Transverse colon (tissue), 4 donors: ENCODE results near the gene TM6SF1. TPM values are rescaled to one million over a fixed set of nuclear protein-coding genes. Genes with fewer than 3 reads are reported as not detected.

Experiments
- DNase-seq: peaks from one replicate; pipeline ENCODE4 v3.0.0-alpha.2; 2019
- H3K27ac ChIP-seq, 4 donors: fragments of 200-600 bp; sonication (generic); 2 replicates each; pipeline ENCODE4 v1.5.1; 2016 to 2018; ENCODE audit warnings: inconsistent platforms in 4 of 4
- H3K27me3 ChIP-seq: fragments of 200-600 bp; sonication (generic); 2 replicates; pipeline ENCODE4 v1.5.1; 2017; ENCODE audit warnings: inconsistent platforms
- H3K36me3 ChIP-seq, 4 donors: fragments of 200-600 bp; sonication (generic); 2 replicates each; pipeline ENCODE4 v1.5.1; 2017 to 2019; ENCODE audit warnings: inconsistent platforms in 4 of 4
- H3K4me1 ChIP-seq, 4 donors: fragments of 200-600 bp; sonication (generic); 2 replicates each; pipeline ENCODE4 v1.5.1; 2017 to 2020; ENCODE audit warnings: inconsistent platforms in 4 of 4
- H3K4me3 ChIP-seq, 4 donors: fragments of 200-600 bp; sonication (generic); 1 replicate in 1 of 4; 2 replicates in 3 of 4; pipeline versions ENCODE4 v1.5.1 to v1.6.1; 2017 to 2019; ENCODE audit warnings: inconsistent platforms in 4 of 4
- H3K9me3 ChIP-seq, 2 donors: fragments of 200-600 bp; sonication (generic); 2 replicates each; pipeline ENCODE4 v1.5.1; 2017 to 2019; ENCODE audit warnings: inconsistent platforms in 2 of 2
- EP300 ChIP-seq: sonication (generic); formaldehyde crosslinking; IDR thresholded peaks from one replicate; pipeline ENCODE4 v1.6.1; 2017; ENCODE audit warnings: antibody characterized with exemption, low read depth
- POLR2A ChIP-seq: fragments of 450-650 bp; IDR thresholded peaks from one replicate; pipeline ENCODE4 v1.6.1; 2016; ENCODE audit warnings: antibody characterized with exemption, mild to moderate bottlenecking, moderate library complexity
- POLR2AphosphoS5 ChIP-seq, 3 donors: sonication (generic); formaldehyde crosslinking; IDR thresholded peaks; one replicate each; pipeline ENCODE4 v1.6.1; 2016; ENCODE audit warnings: antibody characterized with exemption in 3 of 3
- WGBS, 2 donors: methylation state at CpG; one replicate each; pipeline ENCODE4 v1.1.5; 2018; ENCODE audit warnings: low coverage in 1 of 2; 5-methylcytosine and 5-hydroxymethylcytosine counted together
- in situ Hi-C, 4 donors: fragments of 200-750 bp; cut with MboI; loops; one replicate each; pipeline versions ENCODE4 v1.15.0 to v1.15.1; 2017; ENCODE audit warnings: low sequenced_read_pairs in 3 of 4, low pct_ligation_motif_present in 1 of 4, low pct_unique_long_range_greater_than_20kb in 1 of 4
- intact Hi-C: fragments of 100-400 bp; cut with DNase I; formaldehyde crosslinking; loops from one replicate; pipeline ENCODE4 v1.15.1; 2023; ENCODE audit warnings: low total_unique reads
- total RNA-seq, 4 donors: library from RNA; depleted of rRNA; stranded (reverse); fragments of >200 nt; gene quantifications; one replicate each; pipeline ENCODE4 v1.1.0, GENCODE V29; 2016
- TF ChIP-seq, protein P1 (sequence below), 5 experiments: fragments of 200-600 bp in 3 of 5; fragments of 450-650 bp in 2 of 5; sonication (generic) in 3 of 5; IDR thresholded peaks; 1 replicate in 2 of 5; 2 replicates in 3 of 5; pipeline ENCODE4 v1.5.1; 2016 to 2017; ENCODE audit warnings: antibody characterized with exemption in 5 of 5, inconsistent platforms in 3 of 5, mild to moderate bottlenecking in 2 of 5, moderate library complexity in 1 of 5

The TM6SF1 gene
- total RNA-seq, 4 donors from 2014 or later = 0.96 to 1.7 TPM; not detected in 2

GRCh38 chr15:83094583-83094982, 12.9 kb upstream of the TM6SF1 start:
- intact Hi-C loops (no loop called here), in situ Hi-C loops (no loop called here)
- 83% methylated on average over 5 of the region's 5 CpGs; no CpG with 5 or more reads in 1 of the 2 donors for WGBS, 2 donors

GRCh38 chr15:83098079-83098478, 9.4 kb upstream of the TM6SF1 start:
- Histone ChIP-seq H3K9me3 (peaks cover 0 to 5% of the 10 kb centered on the region in 2 donors), H3K36me3 (no peaks in the 10 kb centered on the region), H3K27me3 (peaks cover 10% of the 10 kb centered on the region), H3K27ac (no peak overlapping the region), H3K4me1 (no peaks in the 10 kb centered on the region), H3K4me3 (no peak overlapping the region)
- TF ChIP-seq, protein P1, sequence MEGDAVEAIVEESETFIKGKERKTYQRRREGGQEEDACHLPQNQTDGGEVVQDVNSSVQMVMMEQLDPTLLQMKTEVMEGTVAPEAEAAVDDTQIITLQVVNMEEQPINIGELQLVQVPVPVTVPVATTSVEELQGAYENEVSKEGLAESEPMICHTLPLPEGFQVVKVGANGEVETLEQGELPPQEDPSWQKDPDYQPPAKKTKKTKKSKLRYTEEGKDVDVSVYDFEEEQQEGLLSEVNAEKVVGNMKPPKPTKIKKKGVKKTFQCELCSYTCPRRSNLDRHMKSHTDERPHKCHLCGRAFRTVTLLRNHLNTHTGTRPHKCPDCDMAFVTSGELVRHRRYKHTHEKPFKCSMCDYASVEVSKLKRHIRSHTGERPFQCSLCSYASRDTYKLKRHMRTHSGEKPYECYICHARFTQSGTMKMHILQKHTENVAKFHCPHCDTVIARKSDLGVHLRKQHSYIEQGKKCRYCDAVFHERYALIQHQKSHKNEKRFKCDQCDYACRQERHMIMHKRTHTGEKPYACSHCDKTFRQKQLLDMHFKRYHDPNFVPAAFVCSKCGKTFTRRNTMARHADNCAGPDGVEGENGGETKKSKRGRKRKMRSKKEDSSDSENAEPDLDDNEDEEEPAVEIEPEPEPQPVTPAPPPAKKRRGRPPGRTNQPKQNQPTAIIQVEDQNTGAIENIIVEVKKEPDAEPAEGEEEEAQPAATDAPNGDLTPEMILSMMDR (IDR thresholded peaks at IDR 0.05) = no peak
- no peak for TF ChIP-seq POLR2A
- TF ChIP-seq EP300 = no peak
- TF ChIP-seq POLR2AphosphoS5 (IDR thresholded peaks at IDR 0.05) = no peak
- intact Hi-C loops (no loop called here), in situ Hi-C loops (no loop called here)
- DNase-seq = no peak

More at GRCh38 chr15:83094583-83094982, 12.9 kb upstream of the TM6SF1 start:
- H3K27ac ChIP-seq = no peak overlapping the region
- H3K4me3 ChIP-seq = no peak overlapping the region
- H3K27me3 ChIP-seq = no peaks in the 10 kb centered on the region
- TF ChIP-seq, protein P1 (IDR thresholded peaks at IDR 0.05) = no peak
- TF ChIP-seq EP300 = no peak
- no peak for TF ChIP-seq POLR2A
- TF ChIP-seq POLR2AphosphoS5 (IDR thresholded peaks at IDR 0.05) = no peak
- no peak for DNase-seq
- no peaks in the 10 kb centered on the region for H3K4me1 ChIP-seq
- peaks cover 0 to 5% of the 10 kb centered on the region in 2 donors for H3K9me3 ChIP-seq
- H3K36me3 ChIP-seq = no peaks in the 10 kb centered on the region

DNA sequence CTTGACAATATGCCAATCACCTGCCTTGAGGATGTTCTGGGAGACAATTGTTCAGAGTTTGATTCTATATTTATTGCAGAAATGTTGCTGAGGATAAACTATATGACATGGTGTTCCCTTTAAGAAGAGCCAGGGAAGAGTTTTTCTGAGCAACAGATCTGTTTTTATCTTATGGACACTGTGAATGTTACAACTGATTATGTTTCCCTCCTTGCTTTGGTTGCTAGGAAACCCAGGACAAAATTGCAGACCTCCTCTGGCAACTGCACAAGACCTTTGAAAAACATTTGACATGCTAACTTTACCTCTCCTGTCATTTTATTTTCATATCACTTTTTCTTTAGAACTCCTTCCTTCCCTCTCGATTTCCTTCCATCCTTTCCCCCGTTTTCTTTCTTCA, 8.2 kb upstream of the TM6SF1 start:
- peaks cover 15% of the 10 kb centered on the region for H3K27me3 ChIP-seq
- WGBS, 2 donors = 44 to 76% methylated on average over 2 of the region's 2 CpGs
- in situ Hi-C loops = no loop called here

GRCh38 chr15:83100097-83100646, 7.3 kb upstream of the TM6SF1 start:
- Histone ChIP-seq H3K4me3 (no peak overlapping the region), H3K36me3 (no peaks in the 10 kb centered on the region), H3K4me1 (no peaks in the 10 kb centered on the region), H3K9me3 (peaks cover 0 to 5% of the 10 kb centered on the region in 2 donors), H3K27me3 (peaks cover 15% of the 10 kb centered on the region), H3K27ac (no peak overlapping the region)
- in situ Hi-C loops (no loop called here), intact Hi-C loops (no loop called here)
- TF ChIP-seq EP300 (no peak), POLR2A (no peak), POLR2AphosphoS5 (IDR thresholded peaks at IDR 0.05) (no peak)
- TF ChIP-seq, protein P1 (IDR thresholded peaks at IDR 0.05) = no peak
- no peak for DNase-seq
- WGBS, 2 donors = 61 to 66% methylated on average over 2 of the region's 2 CpGs

More for the DNA sequence above, 8.2 kb upstream of the TM6SF1 start:
- Histone ChIP-seq H3K4me1 (no peaks in the 10 kb centered on the region), H3K9me3 (peaks cover 0 to 5% of the 10 kb centered on the region in 2 donors), H3K27ac (no peak overlapping the region), H3K36me3 (no peaks in the 10 kb centered on the region), H3K4me3 (no peak overlapping the region)
- TF ChIP-seq POLR2AphosphoS5 (IDR thresholded peaks at IDR 0.05) (no peak), EP300 (no peak), POLR2A (no peak)
- TF ChIP-seq, protein P1 (IDR thresholded peaks at IDR 0.05) = no peak
- no peak for DNase-seq
- intact Hi-C loops = no loop called here
